Breast epithelium (tissue), 4 donors: ENCODE data around the gene CDH23. TPM values are rescaled to one million over a fixed set of nuclear protein-coding genes. Genes with fewer than 3 reads are reported as not detected.

Experiments
- DNase-seq, 2 donors: peaks; one replicate each; pipeline ENCODE4 v3.0.0-alpha.2; 2019; ENCODE audit warnings: low spot score in 2 of 2
- H3K27ac ChIP-seq, 2 donors: fragments of 200-600 bp; sonication (generic) in 1 of 2; one replicate each; pipeline ENCODE4 v1.5.1; 2016 to 2019; ENCODE audit warnings: mild to moderate bottlenecking in 1 of 2
- H3K27me3 ChIP-seq, 2 donors: fragments of 200-600 bp; sonication (generic) in 1 of 2; one replicate each; pipeline versions ENCODE4 v1.5.1 to v1.6.0; 2017 to 2019; ENCODE audit warnings: control low read depth in 1 of 2, mild to moderate bottlenecking in 1 of 2
- H3K36me3 ChIP-seq: fragments of 200-600 bp; one replicate; pipeline ENCODE4 v1.5.1; 2019
- H3K4me1 ChIP-seq, 2 donors: fragments of 200-600 bp; sonication (generic); one replicate each; pipeline ENCODE4 v1.5.1; 2016 to 2019; ENCODE audit warnings: control low read depth in 1 of 2
- H3K4me3 ChIP-seq, 3 donors: fragments of 200-600 bp; sonication (generic); 1 replicate in 2 of 3; 2 replicates in 1 of 3; pipeline ENCODE4 v1.5.1; 2016 to 2019; ENCODE audit warnings: mild to moderate bottlenecking in 3 of 3, moderate library complexity in 2 of 3
- H3K9me3 ChIP-seq, 2 donors: fragments of 200-600 bp; sonication (generic) in 1 of 2; one replicate each; pipeline ENCODE4 v1.5.1; 2016 to 2019; ENCODE audit warnings: control low read depth in 1 of 2
- POLR2A ChIP-seq: fragments of 450-650 bp; IDR thresholded peaks from one replicate; pipeline ENCODE4 v1.6.1; 2016; ENCODE audit warnings: antibody characterized with exemption, mild to moderate bottlenecking, moderate library complexity
- POLR2AphosphoS5 ChIP-seq, 3 donors: sonication (generic); formaldehyde crosslinking; IDR thresholded peaks; one replicate each; pipeline ENCODE4 v1.6.1; 2017; ENCODE audit warnings: antibody characterized with exemption in 3 of 3
- intact Hi-C: fragments of 100-400 bp; cut with DNase I; formaldehyde crosslinking; loops from one replicate; pipeline ENCODE4 v1.15.1; 2023; ENCODE audit warnings: low total_unique reads
- total RNA-seq, 3 donors: library from RNA; depleted of rRNA; stranded (reverse); fragments of >200 nt; gene quantifications; one replicate each; pipeline ENCODE4 v1.1.0, GENCODE V29; 2016
- TF ChIP-seq, protein P1 (sequence below), 3 donors: fragments of 450-650 bp; IDR thresholded peaks; one replicate each; pipeline ENCODE4 v1.5.1; 2016 to 2017; ENCODE audit warnings: antibody characterized with exemption in 3 of 3, mild to moderate bottlenecking in 3 of 3, moderate library complexity in 3 of 3

The CDH23 gene
- total RNA-seq, 3 donors from 2014 or later, result 8.5 to 13.8 (median 11.6) TPM

DNA sequence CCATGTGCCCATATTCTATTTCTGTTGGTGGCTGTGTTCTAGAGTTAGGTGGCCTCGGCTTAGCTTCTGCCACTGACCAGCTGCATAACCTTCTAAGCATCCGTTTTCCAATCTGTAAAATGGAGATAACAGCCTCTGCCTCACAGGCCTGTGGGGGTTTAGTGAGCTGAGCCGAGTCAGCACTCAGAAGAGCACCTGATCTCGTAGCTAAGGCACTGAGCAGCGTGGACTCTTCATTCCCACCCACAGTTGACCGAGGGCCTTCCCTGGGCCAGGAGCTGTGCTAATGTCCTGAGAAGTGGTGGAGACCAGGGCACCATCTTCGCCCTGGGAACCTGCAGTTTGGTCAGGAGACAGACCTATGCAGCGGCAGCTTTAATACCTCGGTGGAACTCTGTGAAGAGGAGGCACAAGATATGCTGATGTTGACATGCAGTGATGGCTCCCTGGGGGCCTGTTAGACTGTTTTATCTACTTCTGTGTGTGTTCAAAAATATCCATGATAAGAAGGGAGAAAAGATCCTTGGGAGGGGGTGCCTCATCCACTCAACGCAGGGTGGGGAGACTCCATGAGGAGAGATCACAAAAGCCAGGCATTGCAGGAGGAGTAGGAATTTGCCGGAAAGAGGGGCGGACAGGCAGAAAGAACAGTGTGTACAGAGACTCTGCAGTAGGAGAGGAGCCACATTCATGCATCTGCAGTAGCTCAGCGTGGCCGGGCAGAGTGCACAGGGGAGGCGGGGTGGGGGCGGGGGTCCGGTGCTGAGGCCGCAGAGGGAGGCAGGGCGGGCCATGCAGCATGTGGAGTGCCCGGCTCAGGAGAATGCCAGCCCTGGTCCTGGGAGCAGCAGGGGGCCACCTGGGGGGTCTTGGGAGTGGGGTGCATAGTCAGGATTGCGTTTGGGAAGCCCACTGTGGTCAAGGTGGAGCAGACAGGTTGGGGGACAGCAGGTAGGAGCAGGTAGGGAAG, 186.1 kb downstream of the CDH23 start:
- Histone ChIP-seq H3K4me1 (no peaks in the 10 kb centered on the region), H3K36me3 (no peaks in the 10 kb centered on the region), H3K9me3 (no peaks in the 10 kb centered on the region), H3K27ac (no peak overlapping the region), H3K4me3 (no peak overlapping the region), H3K27me3 (no peaks in the 10 kb centered on the region)
- intact Hi-C loops, result no loop called here
- no peak for TF ChIP-seq POLR2A
- no peak for TF ChIP-seq POLR2AphosphoS5 (IDR thresholded peaks at IDR 0.05)
- TF ChIP-seq, protein P1, sequence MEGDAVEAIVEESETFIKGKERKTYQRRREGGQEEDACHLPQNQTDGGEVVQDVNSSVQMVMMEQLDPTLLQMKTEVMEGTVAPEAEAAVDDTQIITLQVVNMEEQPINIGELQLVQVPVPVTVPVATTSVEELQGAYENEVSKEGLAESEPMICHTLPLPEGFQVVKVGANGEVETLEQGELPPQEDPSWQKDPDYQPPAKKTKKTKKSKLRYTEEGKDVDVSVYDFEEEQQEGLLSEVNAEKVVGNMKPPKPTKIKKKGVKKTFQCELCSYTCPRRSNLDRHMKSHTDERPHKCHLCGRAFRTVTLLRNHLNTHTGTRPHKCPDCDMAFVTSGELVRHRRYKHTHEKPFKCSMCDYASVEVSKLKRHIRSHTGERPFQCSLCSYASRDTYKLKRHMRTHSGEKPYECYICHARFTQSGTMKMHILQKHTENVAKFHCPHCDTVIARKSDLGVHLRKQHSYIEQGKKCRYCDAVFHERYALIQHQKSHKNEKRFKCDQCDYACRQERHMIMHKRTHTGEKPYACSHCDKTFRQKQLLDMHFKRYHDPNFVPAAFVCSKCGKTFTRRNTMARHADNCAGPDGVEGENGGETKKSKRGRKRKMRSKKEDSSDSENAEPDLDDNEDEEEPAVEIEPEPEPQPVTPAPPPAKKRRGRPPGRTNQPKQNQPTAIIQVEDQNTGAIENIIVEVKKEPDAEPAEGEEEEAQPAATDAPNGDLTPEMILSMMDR (IDR thresholded peaks at IDR 0.05), result no peak
- no peak for DNase-seq

DNA sequence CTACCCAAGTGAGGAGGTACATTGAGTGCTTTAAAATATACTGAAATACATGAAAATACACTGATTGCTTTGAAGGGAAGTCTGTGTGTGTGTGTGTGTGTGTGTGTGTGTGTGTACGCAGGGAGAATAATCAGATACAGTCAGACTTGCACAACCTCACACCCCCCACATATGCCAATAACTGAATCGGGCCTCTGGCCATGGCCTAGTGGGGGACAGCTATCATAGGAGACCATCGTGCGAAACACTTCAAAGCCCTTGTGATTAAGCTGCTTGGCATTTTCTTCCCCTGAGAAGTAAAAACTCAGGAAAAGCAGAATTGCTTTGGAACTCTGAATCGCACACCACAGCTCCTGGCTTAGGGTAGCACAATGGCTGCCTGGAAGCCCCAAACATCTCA, 187.7 kb downstream of the CDH23 start:
- H3K36me3 ChIP-seq, result no peaks in the 10 kb centered on the region
- H3K4me1 ChIP-seq, result no peaks in the 10 kb centered on the region
- no peaks in the 10 kb centered on the region for H3K27me3 ChIP-seq
- H3K4me3 ChIP-seq, result no peak overlapping the region
- intact Hi-C loops, result no loop called here
- TF ChIP-seq POLR2A (no peak), POLR2AphosphoS5 (IDR thresholded peaks at IDR 0.05) (no peak)
- TF ChIP-seq, protein P1 (IDR thresholded peaks at IDR 0.05), result no peak
- no peaks in the 10 kb centered on the region for H3K9me3 ChIP-seq
- no peak for DNase-seq
- H3K27ac ChIP-seq, result no peak overlapping the region

DNA sequence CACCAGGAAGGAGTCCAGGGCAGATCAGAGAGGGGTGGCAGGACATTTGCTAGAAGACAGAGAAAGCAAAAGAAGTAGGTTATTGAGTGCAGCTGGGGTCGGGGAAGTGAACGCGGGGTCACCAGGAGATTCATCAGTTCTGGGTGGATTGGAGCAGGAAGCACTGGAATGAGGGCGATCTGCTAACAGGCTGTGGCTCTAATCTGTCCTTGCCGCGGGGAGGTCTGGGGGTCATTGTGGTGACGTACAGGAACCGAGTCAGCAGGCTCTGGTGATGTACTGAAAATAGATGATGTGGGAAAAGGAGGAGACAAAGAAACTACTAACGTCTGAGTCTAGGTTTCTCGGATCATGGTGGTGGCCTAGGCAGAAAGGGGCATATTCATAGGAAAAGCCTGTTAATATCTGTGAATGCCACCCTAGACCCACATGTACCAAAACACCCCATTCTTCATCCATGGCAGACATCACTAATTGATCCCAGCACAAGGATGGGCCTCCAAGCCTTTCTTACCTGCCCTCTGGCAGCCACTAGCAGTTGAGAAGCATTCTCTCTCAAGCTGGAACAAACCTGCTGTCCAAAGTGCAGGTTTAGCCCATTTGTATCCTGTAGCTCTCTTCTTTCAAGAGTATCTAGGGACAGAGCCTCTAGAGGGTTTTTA, 188.3 kb downstream of the CDH23 start:
- Histone ChIP-seq H3K27ac (no peak overlapping the region), H3K36me3 (no peaks in the 10 kb centered on the region), H3K4me3 (no peak overlapping the region), H3K9me3 (no peaks in the 10 kb centered on the region), H3K4me1 (no peaks in the 10 kb centered on the region), H3K27me3 (no peaks in the 10 kb centered on the region)
- no peak for DNase-seq
- TF ChIP-seq POLR2AphosphoS5 (IDR thresholded peaks at IDR 0.05), result no peak
- TF ChIP-seq POLR2A, result no peak
- TF ChIP-seq, protein P1 (IDR thresholded peaks at IDR 0.05), result no peak
- intact Hi-C loops, result no loop called here

DNA sequence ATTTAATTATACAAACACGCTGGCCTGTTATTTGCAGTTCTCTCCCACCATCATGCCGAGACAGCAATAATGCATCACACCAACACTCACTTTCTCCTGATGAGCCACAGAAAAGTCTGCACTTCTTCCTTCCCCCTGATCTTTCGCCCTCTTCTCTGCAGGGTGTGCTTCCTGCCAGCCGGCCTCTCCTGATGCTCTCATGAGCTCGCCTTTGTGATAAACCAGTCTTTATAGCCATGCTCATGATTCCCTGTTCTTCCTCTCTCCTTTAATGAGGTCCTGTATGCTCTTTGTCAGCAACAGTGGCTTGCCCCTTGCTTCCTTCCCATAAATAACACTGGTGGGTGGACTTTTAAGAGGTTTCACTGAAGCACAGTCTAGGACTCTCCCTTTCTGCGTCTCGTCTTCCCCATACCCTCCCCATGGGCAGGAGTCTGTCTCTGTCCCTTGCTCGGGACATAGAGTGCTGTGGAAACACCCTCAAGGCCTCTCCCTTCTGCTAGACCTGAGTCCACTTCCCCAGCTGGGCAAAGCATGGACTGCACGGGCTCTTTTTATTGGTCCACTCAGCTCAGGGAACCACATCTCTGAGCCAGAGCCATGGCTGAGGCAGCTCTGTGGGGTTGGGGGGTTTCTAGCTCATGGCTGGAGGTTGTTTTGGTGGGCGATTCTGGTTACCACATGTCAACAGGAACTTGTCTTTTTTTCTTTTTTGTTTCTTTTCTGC, 189.0 kb downstream of the CDH23 start:
- Histone ChIP-seq H3K4me3 (no peak overlapping the region), H3K36me3 (no peaks in the 10 kb centered on the region), H3K27me3 (no peaks in the 10 kb centered on the region), H3K9me3 (no peaks in the 10 kb centered on the region), H3K4me1 (no peaks in the 10 kb centered on the region), H3K27ac (no peak overlapping the region)
- no peak for DNase-seq
- no peak for TF ChIP-seq POLR2AphosphoS5 (IDR thresholded peaks at IDR 0.05)
- TF ChIP-seq, protein P1 (IDR thresholded peaks at IDR 0.05), result no peak
- no peak for TF ChIP-seq POLR2A
- intact Hi-C loops, result no loop called here
